ENCODE data around the gene NFKBIE. TPM values are rescaled to one million over a fixed set of nuclear protein-coding genes. Genes with fewer than 3 reads are reported as not detected.
A peak's percentile ranks its signal among the peaks of the same experiment; 100 is the strongest.

NFKBIE gene
- total and polyA plus RNA-seq, 2 of the 13 experiments (the other 11 are each of a cell fraction or from before 2014, with no cell fraction given): 6.7 to 14.5 TPM

GRCh38 chr6:44237813-44238433 lies 27.4 kb downstream of the NFKBIE start (continued):
- peak; percentile 79 for TF ChIP-seq UBTF (CRISPR knock-in tag; IDR thresholded peaks at IDR 0.05)
- TF ChIP-seq NFRKB (IDR thresholded peaks at IDR 0.05): no peak
- TF ChIP-seq, protein P1, sequence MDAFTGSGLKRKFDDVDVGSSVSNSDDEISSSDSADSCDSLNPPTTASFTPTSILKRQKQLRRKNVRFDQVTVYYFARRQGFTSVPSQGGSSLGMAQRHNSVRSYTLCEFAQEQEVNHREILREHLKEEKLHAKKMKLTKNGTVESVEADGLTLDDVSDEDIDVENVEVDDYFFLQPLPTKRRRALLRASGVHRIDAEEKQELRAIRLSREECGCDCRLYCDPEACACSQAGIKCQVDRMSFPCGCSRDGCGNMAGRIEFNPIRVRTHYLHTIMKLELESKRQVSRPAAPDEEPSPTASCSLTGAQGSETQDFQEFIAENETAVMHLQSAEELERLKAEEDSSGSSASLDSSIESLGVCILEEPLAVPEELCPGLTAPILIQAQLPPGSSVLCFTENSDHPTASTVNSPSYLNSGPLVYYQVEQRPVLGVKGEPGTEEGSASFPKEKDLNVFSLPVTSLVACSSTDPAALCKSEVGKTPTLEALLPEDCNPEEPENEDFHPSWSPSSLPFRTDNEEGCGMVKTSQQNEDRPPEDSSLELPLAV (CRISPR knock-in tag; conservative IDR thresholded peaks at IDR 0.05; ENCODE audit: low read depth): no peak
- TF ChIP-seq, protein P2, sequence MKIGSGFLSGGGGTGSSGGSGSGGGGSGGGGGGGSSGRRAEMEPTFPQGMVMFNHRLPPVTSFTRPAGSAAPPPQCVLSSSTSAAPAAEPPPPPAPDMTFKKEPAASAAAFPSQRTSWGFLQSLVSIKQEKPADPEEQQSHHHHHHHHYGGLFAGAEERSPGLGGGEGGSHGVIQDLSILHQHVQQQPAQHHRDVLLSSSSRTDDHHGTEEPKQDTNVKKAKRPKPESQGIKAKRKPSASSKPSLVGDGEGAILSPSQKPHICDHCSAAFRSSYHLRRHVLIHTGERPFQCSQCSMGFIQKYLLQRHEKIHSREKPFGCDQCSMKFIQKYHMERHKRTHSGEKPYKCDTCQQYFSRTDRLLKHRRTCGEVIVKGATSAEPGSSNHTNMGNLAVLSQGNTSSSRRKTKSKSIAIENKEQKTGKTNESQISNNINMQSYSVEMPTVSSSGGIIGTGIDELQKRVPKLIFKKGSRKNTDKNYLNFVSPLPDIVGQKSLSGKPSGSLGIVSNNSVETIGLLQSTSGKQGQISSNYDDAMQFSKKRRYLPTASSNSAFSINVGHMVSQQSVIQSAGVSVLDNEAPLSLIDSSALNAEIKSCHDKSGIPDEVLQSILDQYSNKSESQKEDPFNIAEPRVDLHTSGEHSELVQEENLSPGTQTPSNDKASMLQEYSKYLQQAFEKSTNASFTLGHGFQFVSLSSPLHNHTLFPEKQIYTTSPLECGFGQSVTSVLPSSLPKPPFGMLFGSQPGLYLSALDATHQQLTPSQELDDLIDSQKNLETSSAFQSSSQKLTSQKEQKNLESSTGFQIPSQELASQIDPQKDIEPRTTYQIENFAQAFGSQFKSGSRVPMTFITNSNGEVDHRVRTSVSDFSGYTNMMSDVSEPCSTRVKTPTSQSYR (CRISPR knock-in tag; IDR thresholded peaks at IDR 0.05; ENCODE audit: borderline replicate concordance): peak; percentile 80
- TF ChIP-seq ZNF335 (CRISPR knock-in tag; IDR thresholded peaks at IDR 0.05): peak; percentile 58; the same call in 1 of the 2 replicates
- TF ChIP-seq, protein P3, sequence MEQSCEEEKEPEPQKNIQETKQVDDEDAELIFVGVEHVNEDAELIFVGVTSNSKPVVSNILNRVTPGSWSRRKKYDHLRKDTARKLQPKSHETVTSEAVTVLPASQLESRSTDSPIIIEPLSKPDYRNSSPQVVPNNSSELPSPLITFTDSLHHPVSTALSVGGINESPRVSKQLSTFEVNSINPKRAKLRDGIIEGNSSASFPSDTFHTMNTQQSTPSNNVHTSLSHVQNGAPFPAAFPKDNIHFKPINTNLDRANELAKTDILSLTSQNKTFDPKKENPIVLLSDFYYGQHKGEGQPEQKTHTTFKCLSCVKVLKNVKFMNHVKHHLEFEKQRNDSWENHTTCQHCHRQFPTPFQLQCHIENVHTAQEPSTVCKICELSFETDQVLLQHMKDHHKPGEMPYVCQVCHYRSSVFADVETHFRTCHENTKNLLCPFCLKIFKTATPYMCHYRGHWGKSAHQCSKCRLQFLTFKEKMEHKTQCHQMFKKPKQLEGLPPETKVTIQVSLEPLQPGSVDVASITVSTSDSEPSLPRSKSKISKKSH (CRISPR knock-in tag; IDR thresholded peaks at IDR 0.05; ENCODE audit: borderline replicate concordance): peak; percentile 62; the same call in 1 of the 2 replicates
- no peak for TF ChIP-seq ZNF670 (CRISPR knock-in tag; IDR thresholded peaks at IDR 0.05; ENCODE audit: borderline replicate concordance)
- TF ChIP-seq ZSCAN9 (CRISPR knock-in tag; IDR thresholded peaks at IDR 0.05; ENCODE audit: borderline replicate concordance): 0 out of 2 replicates have a peak, but pooled peaks have one; percentile 50
- TF ChIP-seq RERE (CRISPR knock-in tag; IDR thresholded peaks at IDR 0.05; ENCODE audit: low read depth): 0 out of 2 replicates have a peak, but pooled peaks have one; percentile 9
- TF ChIP-seq ZFP37 (CRISPR knock-in tag; IDR thresholded peaks at IDR 0.05; ENCODE audit: borderline replicate concordance): no peak
- TF ChIP-seq ZNF33B (CRISPR knock-in tag; IDR thresholded peaks at IDR 0.05): peak; percentile 81; the same call in 1 of the 2 replicates
- TF ChIP-seq, protein P4, sequence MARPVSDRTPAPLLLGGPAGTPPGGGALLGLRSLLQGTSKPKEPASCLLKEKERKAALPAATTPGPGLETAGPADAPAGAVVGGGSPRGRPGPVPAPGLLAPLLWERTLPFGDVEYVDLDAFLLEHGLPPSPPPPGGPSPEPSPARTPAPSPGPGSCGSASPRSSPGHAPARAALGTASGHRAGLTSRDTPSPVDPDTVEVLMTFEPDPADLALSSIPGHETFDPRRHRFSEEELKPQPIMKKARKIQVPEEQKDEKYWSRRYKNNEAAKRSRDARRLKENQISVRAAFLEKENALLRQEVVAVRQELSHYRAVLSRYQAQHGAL (CRISPR knock-in tag; IDR thresholded peaks at IDR 0.05; ENCODE audit: not compliant biosample characterization): peak; percentile 28
- no peak for TF ChIP-seq YEATS2 (CRISPR knock-in tag; IDR thresholded peaks at IDR 0.05; ENCODE audit: borderline replicate concordance)

Measured in HepG2 (cell line).